ENCODE measurements around the gene CTNNA2. TPM values are rescaled to one million over a fixed set of nuclear protein-coding genes. Genes with fewer than 3 reads are reported as not detected.

CTNNA2 gene
- total and polyA plus RNA-seq, 2 of the 8 experiments (the other 6 are each of a cell fraction or from before 2014, with no cell fraction given), result 3.9 to 9.0 TPM

GRCh38 chr2:80324525-80324924 is 811.7 kb downstream of the CTNNA2 start:
- CTCF ChIA-PET (ENCODE audit: partially characterized antibody), result interaction anchor here (1.2 to 6.5 kb wide), 8 partner anchors 11 to 176 kb away, joined by 3 to 62 read pairs (median 4); no protein-coding TSS in a partner anchor
- WGBS, 2 experiments (ENCODE audit: extremely low coverage in 1 of 2, insufficient coverage in 1 of 2, insufficient read length in 1 of 2, insufficient replicate concordance in 2 of 2, low coverage in 1 of 2, low lambda C conversion rate in 2 of 2, missing lambda C conversion rate in 1 of 2), result 37% methylated on average over 3 of the region's 3 CpGs; no CpG with 5 or more reads in 1 of the 2 experiments
- peak; percentile 7 for FAIRE-seq

More at GRCh38 chr2:80324525-80324924, 811.7 kb downstream of the CTNNA2 start:
- DNase-seq (ENCODE audit: low read depth in 1 of 2, low spot score in 2 of 2), result no peak
- H3K36me3 ChIP-seq (ENCODE audit: control insufficient read depth in 2 of 4, insufficient read depth in 4 of 4, low read length in 3 of 4), result no peaks in the 10 kb centered on the region
- H3K4me3 ChIP-seq (ENCODE audit: extremely low read depth in 1 of 4, insufficient read depth in 2 of 4, low read depth in 3 of 4, low read length in 4 of 4), result peak overlapping the region in 1 of 4 experiments; percentile 27; a peak in 1 of 8 replicates
- no peak overlapping the region; the same call in 1 of the 2 replicates for H2BK5ac ChIP-seq (ENCODE audit: low read depth, low read length)
- no peak overlapping the region for H3K23ac ChIP-seq (ENCODE audit: insufficient read length)
- H3K9ac ChIP-seq (replicated peaks in 1 of 4; ENCODE audit: extremely low read depth in 1 of 4, low read depth in 3 of 4, low read length in 3 of 4), result no peak overlapping the region
- H3K23me2 ChIP-seq (ENCODE audit: low read depth, low read length), result peaks cover 1% of the 10 kb centered on the region; the same call in 1 of the 2 replicates
- no peak overlapping the region for H3K18ac ChIP-seq (ENCODE audit: extremely low read depth, low read length)
- H3K27me3 ChIP-seq (replicated peaks in 1 of 4; ENCODE audit: control insufficient read depth in 3 of 4, extremely low read depth in 1 of 4, insufficient read depth in 3 of 4, low read length in 3 of 4), result peaks cover 6 to 16% (median 15%) of the 10 kb centered on the region in 4 experiments
- H4K5ac ChIP-seq (ENCODE audit: insufficient read length, low read depth, low read length), result no peak overlapping the region
- no peak overlapping the region for H3K27ac ChIP-seq (ENCODE audit: low read depth, low read length)
- H2BK15ac ChIP-seq (ENCODE audit: low read length), result no peak overlapping the region
- no peak overlapping the region for H3K56ac ChIP-seq (replicated peaks; ENCODE audit: insufficient read length, low read depth, low read length)
- POLR2A ChIA-PET (ENCODE audit: partially characterized antibody), result interaction anchor here (0.7 to 1.3 kb wide), 4 partner anchors 21 to 137 kb away, joined by 3 to 4 read pairs (median 4); no protein-coding TSS in a partner anchor
- H4K8ac ChIP-seq (ENCODE audit: extremely low read depth, insufficient read depth, low read length), result no peak overlapping the region
- no peak overlapping the region for H2BK120ac ChIP-seq (replicated peaks; ENCODE audit: low read depth, low read length)
- no peak overlapping the region for H3K14ac ChIP-seq (ENCODE audit: insufficient read length)
- peaks cover 6 to 21% (median 17%) of the 10 kb centered on the region in 4 experiments for H3K4me1 ChIP-seq (replicated peaks in 1 of 4; ENCODE audit: control insufficient read depth in 3 of 4, insufficient read depth in 4 of 4, low read length in 3 of 4)
- H3K9me3 ChIP-seq (ENCODE audit: insufficient read depth in 2 of 2, low read depth in 1 of 2, low read length in 1 of 2), result no peaks in the 10 kb centered on the region
- peak overlapping the region; percentile 39 to 78 for H3K4me2 ChIP-seq (ENCODE audit: insufficient read depth in 1 of 2, low read depth in 2 of 2, low read length in 2 of 2)
- H3K79me2 ChIP-seq (ENCODE audit: control insufficient read depth in 1 of 2, insufficient read depth in 2 of 2, low read length in 2 of 2), result no peaks in the 10 kb centered on the region
- peak overlapping the region; percentile 38; the same call in 1 of the 2 replicates for H2BK20ac ChIP-seq (ENCODE audit: low read length)
- H3K79me1 ChIP-seq (ENCODE audit: low read depth, low read length), result no peaks in the 10 kb centered on the region
- H2AFZ ChIP-seq (ENCODE audit: low read length), result no peak overlapping the region
- no peak overlapping the region for H3K4ac ChIP-seq (replicated peaks; ENCODE audit: insufficient read length, low read depth, low read length)
- no peak overlapping the region for H2AK5ac ChIP-seq (ENCODE audit: low read depth, low read length)
- no peak overlapping the region for H4K91ac ChIP-seq (replicated peaks; ENCODE audit: insufficient read length, low read length)
- H2BK12ac ChIP-seq (ENCODE audit: low read depth, low read length), result 0 out of 2 replicates have a peak overlapping the region, but pooled peaks have one; percentile 78
- H4K20me1 ChIP-seq (replicated peaks in 1 of 2; ENCODE audit: control insufficient read depth in 1 of 2, insufficient read depth in 2 of 2, low read length in 2 of 2), result no peaks in the 10 kb centered on the region

Data from H1 (cell line).